Stomach smooth muscle (tissue), 2 donors: ENCODE data around the gene ECI1.

Experiments used
- H3K27ac ChIP-seq: one replicate; pipeline ENCODE4 v1.7.0; 2013; ENCODE audit warnings: mild to moderate bottlenecking, low read length, inconsistent platforms
- H3K27me3 ChIP-seq, 2 donors: one replicate each; pipeline ENCODE4 v1.7.0; 2013; ENCODE audit warnings: low read length in 2 of 2; ENCODE audit not compliant: insufficient read depth in 2 of 2, control insufficient read depth in 1 of 2
- H3K36me3 ChIP-seq, 2 donors: one replicate each; pipeline ENCODE4 v1.7.0; 2013; ENCODE audit warnings: low read length in 2 of 2; ENCODE audit not compliant: control insufficient read depth in 2 of 2, insufficient read depth in 2 of 2
- H3K4me1 ChIP-seq: one replicate; pipeline ENCODE4 v1.7.0; 2013; ENCODE audit warnings: low read length; ENCODE audit not compliant: control insufficient read depth, insufficient read depth
- H3K4me3 ChIP-seq, 2 donors: one replicate each; pipeline ENCODE4 v1.7.0; 2013; ENCODE audit warnings: low read length in 2 of 2
- H3K9ac ChIP-seq, 2 donors: one replicate each; pipeline ENCODE4 v1.7.0; 2013; ENCODE audit warnings: low read length in 2 of 2, mild to moderate bottlenecking in 1 of 2
- H3K9me3 ChIP-seq, 2 donors: one replicate each; pipeline ENCODE4 v1.7.0; 2013; ENCODE audit warnings: low read length in 2 of 2; ENCODE audit not compliant: control insufficient read depth in 2 of 2
- donor health status: healthy.
- donor health status: Pancreatic carcinoma.

The ECI1 gene

DNA sequence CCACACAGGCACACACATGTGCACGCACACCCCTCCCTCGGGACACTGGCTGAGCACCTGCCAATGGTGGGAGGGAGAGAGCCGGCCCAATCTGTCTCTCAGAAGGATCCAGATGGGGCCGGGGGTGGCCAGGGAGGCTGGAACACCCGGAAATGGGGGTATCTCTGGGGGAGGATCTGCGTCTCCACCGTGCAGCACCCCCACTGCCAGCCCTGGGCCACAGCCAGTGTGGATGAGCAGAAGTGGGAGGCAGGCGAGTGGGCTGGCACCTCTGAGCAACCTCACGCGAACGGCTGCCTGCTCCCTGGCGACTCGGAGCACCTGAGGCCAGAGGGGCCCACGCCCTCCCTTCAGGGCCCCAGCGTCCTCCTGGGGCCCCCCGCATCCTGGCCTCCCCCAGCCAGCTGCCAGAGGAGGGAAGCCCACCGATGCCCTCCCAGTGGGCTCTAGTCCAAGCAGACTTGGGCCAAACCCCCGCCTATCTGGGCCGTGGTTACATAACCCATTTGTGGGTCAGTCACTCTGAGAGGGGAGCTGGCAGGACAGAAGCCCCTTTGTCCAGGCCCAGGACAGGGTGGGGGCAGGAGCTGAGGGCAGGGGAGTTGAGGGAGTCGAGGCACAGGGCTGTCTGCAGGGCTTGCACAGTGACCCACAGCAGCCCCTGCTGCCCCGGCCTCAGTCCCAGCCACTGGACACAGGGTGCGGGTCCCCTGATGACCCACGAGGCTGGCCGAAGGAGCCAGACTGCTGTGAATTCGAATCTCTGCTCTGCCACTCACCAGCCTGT is 60.5 kb downstream of the ECI1 start:
- Histone ChIP-seq H3K4me3 (no peak overlapping the region), H3K36me3 (no peaks in the 10 kb centered on the region), H3K9me3 (no peaks in the 10 kb centered on the region), H3K27ac (no peak overlapping the region), H3K4me1 (peaks cover 11% of the 10 kb centered on the region), H3K27me3 (peaks cover 22 to 26% of the 10 kb centered on the region in 2 donors), H3K9ac (no peak overlapping the region)

DNA sequence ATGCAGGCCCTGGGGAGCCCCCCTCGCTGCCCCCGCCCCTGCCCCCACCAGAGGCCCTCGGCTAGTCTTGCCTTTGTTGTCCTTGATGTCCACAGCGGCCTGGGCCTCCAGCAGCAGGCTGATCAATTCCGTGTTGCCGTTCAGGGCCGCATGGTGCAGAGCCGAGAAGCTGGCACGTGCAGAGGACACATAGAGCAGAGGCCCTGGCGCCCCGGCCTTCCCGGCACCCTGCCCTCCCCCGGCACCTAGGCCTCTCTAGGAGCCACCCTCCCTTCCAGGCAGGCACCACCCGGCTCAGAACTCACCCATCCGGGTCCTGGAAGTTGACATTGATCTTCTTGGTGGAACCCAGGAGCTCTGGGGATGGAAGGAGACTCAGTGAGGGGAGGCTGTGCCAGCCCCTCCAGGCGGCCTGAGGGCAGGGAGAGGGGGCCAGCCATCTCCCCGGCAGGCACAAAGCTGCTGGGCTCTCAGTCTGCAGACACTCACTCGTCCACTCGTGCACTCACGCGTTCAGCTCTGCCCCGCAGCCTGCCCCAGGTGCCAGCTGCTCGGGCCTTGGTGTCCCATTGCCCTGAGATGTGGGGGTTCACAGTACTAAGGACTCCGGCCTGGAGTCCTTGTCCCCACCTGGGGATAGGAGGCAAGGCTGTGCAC is 61.3 kb downstream of the ECI1 start:
- Histone ChIP-seq H3K9me3 (no peaks in the 10 kb centered on the region), H3K9ac (no peak overlapping the region), H3K27ac (no peak overlapping the region), H3K27me3 (peaks cover 18 to 19% of the 10 kb centered on the region in 2 donors), H3K4me3 (no peak overlapping the region), H3K4me1 (peaks cover 4% of the 10 kb centered on the region), H3K36me3 (no peaks in the 10 kb centered on the region)
